Tibial nerve (tissue), 3 donors: ENCODE data around the gene ALOX5AP.

ENCODE experiments used
- CTCF ChIP-seq, 5 experiments: fragments of 200-600 bp in 3 of 5; fragments of 450-650 bp in 2 of 5; sonication (generic) in 3 of 5; IDR thresholded peaks; one replicate each; pipeline ENCODE4 v1.5.1; 2016 to 2019; ENCODE audit warnings: antibody characterized with exemption in 5 of 5, mild to moderate bottlenecking in 3 of 5, moderate library complexity in 2 of 5
- POLR2A ChIP-seq, 2 donors: fragments of 450-650 bp; IDR thresholded peaks; one replicate each; pipeline ENCODE4 v1.6.1; 2017; ENCODE audit warnings: antibody characterized with exemption in 2 of 2, mild to moderate bottlenecking in 2 of 2, moderate library complexity in 2 of 2

GRCh38 chr13:30773561-30773960 is 38.2 kb downstream of the ALOX5AP start:
- TF ChIP-seq POLR2A (IDR thresholded peaks at IDR 0.05) (no peak), CTCF (IDR thresholded peaks at IDR 0.05) (no peak)
